ENCODE data around the gene BMPR1B.

Gene BMPR1B

GRCh38 chr4:95188701-95189370 is 431.1 kb downstream of the BMPR1B start:
- no peak overlapping the region for H3K4me3 ChIP-seq (ENCODE audit: low read depth, low read length)
- in situ Hi-C loops (cut with HindIII; ENCODE audit: low sequenced_read_pairs), result no loop called here
- no peak for TF ChIP-seq CTCF (IDR thresholded peaks at IDR 0.05; ENCODE audit: low read depth, low read length, missing control alignments)
- no peak for DNase-seq (ENCODE audit: low read depth)

DNA sequence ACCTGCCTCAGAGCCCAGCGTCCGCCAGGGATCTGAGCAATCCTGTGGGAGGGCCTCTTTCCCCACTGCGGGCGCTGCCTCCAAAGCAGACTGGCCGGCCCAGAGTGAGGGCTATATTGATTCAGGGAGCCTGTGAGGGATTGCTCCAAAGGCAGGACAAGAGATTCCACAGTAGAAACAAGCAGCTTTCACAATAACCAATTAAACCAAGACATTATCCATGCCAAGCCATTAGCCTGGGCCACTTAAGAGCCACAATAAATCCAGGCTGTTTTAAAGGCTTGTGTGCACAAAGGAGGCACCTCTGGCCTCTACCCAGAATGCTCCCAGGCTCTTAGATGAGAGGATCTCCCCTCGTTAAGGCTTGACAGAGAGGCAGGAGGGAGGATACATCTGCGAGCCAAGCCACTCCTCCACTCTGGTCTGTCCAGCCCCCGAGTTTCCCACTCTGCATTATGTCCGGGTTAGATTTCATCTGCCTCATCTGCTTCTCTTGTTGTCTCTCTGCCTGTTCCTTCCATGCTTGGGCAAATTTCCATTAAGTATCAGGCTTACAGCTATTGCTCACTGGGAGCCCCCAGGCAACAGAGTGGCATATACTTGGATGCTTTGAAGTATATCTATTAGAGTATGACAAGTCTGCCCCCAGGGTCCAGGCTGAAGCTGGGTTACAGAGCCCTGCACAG is 433.1 kb downstream of the BMPR1B start:
- no peak for DNase-seq (ENCODE audit: low read depth)
- in situ Hi-C loops (cut with HindIII; ENCODE audit: low sequenced_read_pairs), result no loop called here
- H3K4me3 ChIP-seq (ENCODE audit: low read depth, low read length), result no peak overlapping the region
- TF ChIP-seq CTCF (IDR thresholded peaks at IDR 0.05; ENCODE audit: low read depth, low read length, missing control alignments), result no peak

DNA sequence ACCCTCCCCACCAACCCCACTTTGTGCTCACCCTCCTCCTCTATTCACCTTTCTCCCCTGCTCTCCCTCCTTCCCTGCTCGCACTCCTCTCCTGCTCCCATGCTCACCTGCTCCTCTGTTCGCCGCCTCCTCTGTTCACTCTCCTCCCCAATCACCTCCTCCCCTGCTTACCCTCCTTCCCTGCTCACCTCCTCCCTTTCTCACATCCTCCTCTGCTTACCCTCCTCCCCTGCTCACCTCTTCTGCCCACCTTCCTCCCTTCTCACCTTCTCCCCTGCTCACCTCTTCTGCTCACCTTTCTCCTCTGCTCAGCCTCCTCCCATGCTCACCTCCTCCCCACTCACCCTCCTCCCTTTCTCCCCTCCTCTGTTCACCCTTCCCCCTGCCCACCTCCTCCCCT is 433.8 kb downstream of the BMPR1B start:
- no peak for TF ChIP-seq CTCF (IDR thresholded peaks at IDR 0.05; ENCODE audit: low read depth, low read length, missing control alignments)

DNA sequence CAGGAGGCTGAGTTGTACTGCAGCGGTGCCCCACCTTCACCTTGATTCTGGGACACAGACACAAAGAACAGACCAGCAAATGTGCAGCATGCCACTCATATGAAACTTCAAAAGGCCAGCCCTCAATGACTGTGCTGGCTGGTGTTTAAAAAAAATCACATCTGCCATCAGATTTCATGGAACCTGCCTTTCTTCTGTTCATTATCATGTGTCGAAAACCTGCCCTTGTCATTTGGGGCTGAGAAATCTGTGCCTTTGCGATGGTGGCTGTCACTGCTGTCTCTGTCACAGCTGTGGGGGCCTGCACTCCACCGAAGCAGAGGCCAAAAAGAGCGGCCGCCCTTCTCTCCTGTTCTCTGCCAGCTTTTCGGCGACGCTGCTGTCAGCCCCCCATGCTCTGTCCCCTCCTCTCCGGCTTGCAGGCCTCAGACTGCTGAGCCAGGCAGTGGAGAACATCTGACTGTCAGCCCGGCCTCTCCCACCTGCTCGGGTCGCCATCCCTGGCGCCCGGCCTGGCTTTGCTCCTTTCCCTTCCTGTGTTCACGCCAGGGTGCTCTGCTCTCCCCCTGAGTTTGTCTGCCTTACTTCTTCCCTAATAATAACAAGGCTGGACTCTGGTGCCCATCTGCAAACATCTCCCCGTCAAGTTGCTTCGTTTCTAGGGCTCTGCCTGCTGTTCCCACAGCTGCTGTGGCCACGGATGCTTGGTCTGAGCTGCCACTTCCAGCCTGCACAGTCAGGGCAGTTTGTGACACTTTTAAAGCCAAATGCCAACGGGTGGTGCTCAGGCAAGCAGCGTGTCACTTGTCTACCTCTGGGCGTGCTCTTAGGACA is 435.9 kb downstream of the BMPR1B start:
- DNase-seq (ENCODE audit: low read depth), result no peak
- in situ Hi-C loops (cut with HindIII; ENCODE audit: low sequenced_read_pairs), result no loop called here
- TF ChIP-seq CTCF (IDR thresholded peaks at IDR 0.05; ENCODE audit: low read depth, low read length, missing control alignments), result no peak
- H3K4me3 ChIP-seq (ENCODE audit: low read depth, low read length), result no peak overlapping the region

More for the DNA sequence above, 433.8 kb downstream of the BMPR1B start:
- no peak overlapping the region for H3K4me3 ChIP-seq (ENCODE audit: low read depth, low read length)
- in situ Hi-C loops (cut with HindIII; ENCODE audit: low sequenced_read_pairs), result no loop called here
- no peak for DNase-seq (ENCODE audit: low read depth)

- in situ Hi-C loops (cut with HindIII; ENCODE audit: low sequenced_read_pairs), result loop anchor here (5.0 kb wide), 1 partner anchor 65 kb away; no protein-coding TSS in a partner anchor
- DNase-seq (ENCODE audit: low read depth), result no peak
- H3K4me3 ChIP-seq (ENCODE audit: low read depth, low read length), result no peak overlapping the region
- TF ChIP-seq CTCF (IDR thresholded peaks at IDR 0.05; ENCODE audit: low read depth, low read length, missing control alignments), result no peak
These were observed 439.6 kb downstream of the BMPR1B start for GRCh38 chr4:95197353-95197752.

DNA sequence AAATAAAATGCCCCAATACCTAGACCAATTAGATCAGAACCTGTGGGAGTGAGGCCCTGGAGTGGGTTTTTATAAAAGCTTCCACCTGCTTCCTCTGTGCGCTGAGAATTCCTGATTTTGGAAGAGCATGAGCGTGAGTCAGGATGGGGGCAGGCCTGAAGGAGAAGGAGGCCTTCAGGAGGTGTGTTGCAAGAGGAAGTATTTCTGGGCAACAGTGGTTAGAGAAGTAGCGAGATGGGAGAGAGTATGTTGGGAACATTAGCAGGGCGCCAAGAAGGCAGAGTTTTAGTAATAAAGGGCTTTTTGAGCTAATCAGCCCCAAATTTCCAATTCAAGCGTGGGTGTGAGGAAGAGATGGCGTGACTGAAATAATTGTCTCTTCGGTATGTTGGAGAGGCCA is 441.2 kb downstream of the BMPR1B start:
- no peak overlapping the region for H3K4me3 ChIP-seq (ENCODE audit: low read depth, low read length)
- DNase-seq (ENCODE audit: low read depth), result no peak
- in situ Hi-C loops (cut with HindIII; ENCODE audit: low sequenced_read_pairs), result loop anchor here (5.0 kb wide), 1 partner anchor 63 kb away; no protein-coding TSS in a partner anchor
- no peak for TF ChIP-seq CTCF (IDR thresholded peaks at IDR 0.05; ENCODE audit: low read depth, low read length, missing control alignments)
